ENCODE measurements around the gene P2RY2.

P2RY2 gene

GRCh38 chr11:73177380-73177777 lies 40.7 kb upstream of the P2RY2 start:
- peak overlapping the region; percentile 46 for H3K9ac ChIP-seq (ENCODE audit: low read length)
- no peaks in the 10 kb centered on the region for H3K36me3 ChIP-seq (ENCODE audit: control insufficient read depth, insufficient read depth, low read length, severe bottlenecking)
- no peaks in the 10 kb centered on the region for H3K9me3 ChIP-seq (ENCODE audit: control insufficient read depth, low read length)
- no peak overlapping the region for H3K4me3 ChIP-seq (ENCODE audit: low read length)
- no peak for DNase-seq (ENCODE audit: low read depth)
- no peaks in the 10 kb centered on the region for H3K27me3 ChIP-seq (replicated peaks; ENCODE audit: control insufficient read depth, insufficient read depth, low read length)
- peaks cover 4% of the 10 kb centered on the region for H3K4me1 ChIP-seq (ENCODE audit: control insufficient read depth, insufficient read depth, low read length)

DNA sequence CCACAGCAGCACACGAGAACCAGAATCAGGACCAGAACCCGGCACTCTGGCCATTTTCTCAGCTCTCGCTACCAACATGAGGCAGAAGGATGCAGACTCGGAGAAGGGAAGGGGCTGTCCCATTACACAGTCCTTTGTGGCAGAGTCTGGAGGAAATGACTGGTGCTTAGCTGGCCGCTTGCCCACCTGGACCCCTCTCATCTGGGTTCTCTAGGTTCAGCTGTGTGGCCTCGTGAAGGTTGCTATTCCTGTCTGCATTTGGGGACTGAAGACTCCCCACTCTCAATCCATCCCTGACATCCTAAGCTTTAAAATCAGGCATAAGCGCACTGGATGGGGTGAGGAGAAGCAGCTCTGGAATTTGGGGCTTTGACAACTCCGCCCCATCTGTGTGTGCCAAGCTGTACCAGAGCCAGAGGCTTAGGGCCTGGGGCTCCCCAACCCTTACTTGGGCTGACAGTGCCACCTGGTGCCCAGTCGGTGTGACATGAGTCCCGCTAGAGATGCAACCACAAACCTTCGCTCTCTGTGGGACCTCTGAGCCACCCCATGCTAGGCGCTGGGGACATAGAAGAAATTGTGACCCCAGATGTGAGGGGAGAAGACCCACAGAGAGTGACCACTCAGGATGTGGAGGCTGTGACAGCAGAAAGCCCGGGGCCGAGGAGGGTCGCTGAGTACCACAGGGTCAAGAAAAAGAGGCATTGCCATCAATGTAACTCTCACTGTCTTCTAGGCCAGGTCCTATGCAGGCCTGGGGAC lies 40.1 kb upstream of the P2RY2 start:
- H3K9me3 ChIP-seq (ENCODE audit: control insufficient read depth, low read length): no peaks in the 10 kb centered on the region
- no peaks in the 10 kb centered on the region for H3K27me3 ChIP-seq (replicated peaks; ENCODE audit: control insufficient read depth, insufficient read depth, low read length)
- no peaks in the 10 kb centered on the region for H3K36me3 ChIP-seq (ENCODE audit: control insufficient read depth, insufficient read depth, low read length, severe bottlenecking)
- peak overlapping the region; percentile 46 for H3K9ac ChIP-seq (ENCODE audit: low read length)
- peaks cover 4% of the 10 kb centered on the region for H3K4me1 ChIP-seq (ENCODE audit: control insufficient read depth, insufficient read depth, low read length)
- no peak overlapping the region for H3K4me3 ChIP-seq (ENCODE audit: low read length)
- peak; percentile 92 for DNase-seq (ENCODE audit: low read depth)

DNA sequence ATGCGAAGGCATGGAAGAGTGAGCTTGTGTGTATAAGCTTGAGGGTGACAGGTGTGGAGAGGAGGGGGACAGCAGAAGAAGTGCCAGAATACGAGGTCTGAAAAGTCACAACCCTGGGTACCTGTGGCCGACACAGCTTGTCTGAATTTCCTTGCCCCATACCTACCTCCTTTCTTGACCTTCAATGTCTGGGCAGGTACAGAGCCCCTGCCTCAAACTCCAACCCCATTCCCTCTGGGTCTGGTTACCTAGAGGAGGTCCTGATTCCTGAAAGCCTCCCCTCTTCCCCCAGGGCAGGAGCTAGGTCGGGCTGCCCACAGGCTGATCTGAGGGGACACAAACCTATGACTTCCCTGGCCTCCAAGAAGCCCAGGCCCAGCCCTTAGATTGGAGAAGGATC lies 39.4 kb upstream of the P2RY2 start:
- Histone ChIP-seq H3K27me3 (replicated peaks; ENCODE audit: control insufficient read depth, insufficient read depth, low read length) (no peaks in the 10 kb centered on the region), H3K9ac (ENCODE audit: low read length) (no peak overlapping the region), H3K36me3 (ENCODE audit: control insufficient read depth, insufficient read depth, low read length, severe bottlenecking) (no peaks in the 10 kb centered on the region), H3K9me3 (ENCODE audit: control insufficient read depth, low read length) (no peaks in the 10 kb centered on the region), H3K4me3 (ENCODE audit: low read length) (no peak overlapping the region), H3K4me1 (ENCODE audit: control insufficient read depth, insufficient read depth, low read length) (peaks cover 4% of the 10 kb centered on the region)
- DNase-seq (ENCODE audit: low read depth): no peak

DNA sequence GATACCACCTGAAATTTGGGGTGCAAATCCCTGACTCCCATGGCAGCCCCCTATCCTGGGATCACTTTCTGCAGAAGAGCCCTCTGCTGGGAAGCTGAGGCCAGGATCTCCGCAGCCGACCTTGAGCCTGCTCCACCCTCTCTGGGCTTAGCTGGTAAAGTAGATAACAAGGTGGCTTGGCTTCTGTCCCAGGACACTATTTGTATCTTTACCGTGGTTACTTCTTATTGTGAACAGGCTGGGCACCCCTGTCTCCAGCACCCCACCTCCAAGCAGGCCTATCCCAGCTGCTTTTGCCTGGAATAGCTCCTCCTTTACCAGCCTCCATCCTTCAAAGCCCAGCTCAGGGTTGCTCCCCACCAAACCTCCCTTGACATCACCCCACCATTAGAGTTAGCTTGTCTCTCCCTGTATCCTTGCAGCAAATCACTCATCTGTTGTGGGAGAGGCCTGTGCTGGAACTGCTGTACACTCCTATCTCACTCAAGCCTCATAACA lies 35.2 kb upstream of the P2RY2 start:
- no peak overlapping the region for H3K9ac ChIP-seq (ENCODE audit: low read length)
- no peaks in the 10 kb centered on the region for H3K27me3 ChIP-seq (replicated peaks; ENCODE audit: control insufficient read depth, insufficient read depth, low read length)
- DNase-seq (ENCODE audit: low read depth): no peak
- H3K4me3 ChIP-seq (ENCODE audit: low read length): no peak overlapping the region
- H3K36me3 ChIP-seq (ENCODE audit: control insufficient read depth, insufficient read depth, low read length, severe bottlenecking): no peaks in the 10 kb centered on the region
- no peaks in the 10 kb centered on the region for H3K9me3 ChIP-seq (ENCODE audit: control insufficient read depth, low read length)
- peaks cover 12% of the 10 kb centered on the region for H3K4me1 ChIP-seq (ENCODE audit: control insufficient read depth, insufficient read depth, low read length)

- Histone ChIP-seq H3K4me1 (ENCODE audit: control insufficient read depth, insufficient read depth, low read length) (peaks cover 11% of the 10 kb centered on the region), H3K9me3 (ENCODE audit: control insufficient read depth, low read length) (no peaks in the 10 kb centered on the region), H3K36me3 (ENCODE audit: control insufficient read depth, insufficient read depth, low read length, severe bottlenecking) (no peaks in the 10 kb centered on the region), H3K9ac (ENCODE audit: low read length) (no peak overlapping the region), H3K4me3 (ENCODE audit: low read length) (no peak overlapping the region), H3K27me3 (replicated peaks; ENCODE audit: control insufficient read depth, insufficient read depth, low read length) (no peaks in the 10 kb centered on the region)
- peak; percentile 83 for DNase-seq (ENCODE audit: low read depth)
Measured at GRCh38 chr11:73184953-73185671, 33.0 kb upstream of the P2RY2 start.

DNA sequence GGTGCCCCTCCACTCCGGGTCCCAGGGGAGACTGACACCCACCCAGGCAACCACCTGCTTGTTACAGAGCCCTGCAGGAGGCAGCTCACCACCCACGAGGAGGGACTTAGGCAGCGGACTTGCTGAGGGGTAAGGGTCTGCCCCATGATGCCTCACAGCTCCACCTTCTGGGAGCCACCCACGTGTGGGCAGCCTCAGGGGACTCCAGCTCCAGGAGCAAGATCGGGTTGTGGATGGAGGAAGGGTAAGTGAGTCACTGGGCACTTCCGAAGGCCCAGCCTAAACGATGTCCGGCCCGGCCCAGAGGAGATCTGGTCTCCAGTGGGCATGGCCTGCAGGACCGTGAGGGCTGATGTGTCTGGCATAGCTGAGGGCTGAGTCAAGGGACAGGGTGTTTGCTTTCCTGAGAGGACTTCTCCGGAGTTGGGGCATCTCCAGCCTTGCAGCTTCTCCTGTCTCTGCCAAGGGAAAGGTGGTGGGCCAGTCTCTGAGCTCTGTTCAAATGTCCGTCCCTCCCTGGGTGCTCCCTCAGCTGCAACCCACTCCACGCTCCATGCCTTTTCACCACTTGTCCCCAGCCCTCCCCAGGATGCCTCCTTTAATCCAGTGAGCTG lies 32.3 kb upstream of the P2RY2 start:
- Histone ChIP-seq H3K27me3 (replicated peaks; ENCODE audit: control insufficient read depth, insufficient read depth, low read length) (no peaks in the 10 kb centered on the region), H3K36me3 (ENCODE audit: control insufficient read depth, insufficient read depth, low read length, severe bottlenecking) (no peaks in the 10 kb centered on the region), H3K4me3 (ENCODE audit: low read length) (no peak overlapping the region), H3K9me3 (ENCODE audit: control insufficient read depth, low read length) (no peaks in the 10 kb centered on the region), H3K9ac (ENCODE audit: low read length) (no peak overlapping the region), H3K4me1 (ENCODE audit: control insufficient read depth, insufficient read depth, low read length) (peaks cover 11% of the 10 kb centered on the region)
- peak; percentile 82 for DNase-seq (ENCODE audit: low read depth)

GRCh38 chr11:73186294-73186850 lies 31.7 kb upstream of the P2RY2 start:
- no peaks in the 10 kb centered on the region for H3K36me3 ChIP-seq (ENCODE audit: control insufficient read depth, insufficient read depth, low read length, severe bottlenecking)
- H3K4me1 ChIP-seq (ENCODE audit: control insufficient read depth, insufficient read depth, low read length): peaks cover 11% of the 10 kb centered on the region
- no peak overlapping the region for H3K4me3 ChIP-seq (ENCODE audit: low read length)
- no peak overlapping the region for H3K9ac ChIP-seq (ENCODE audit: low read length)
- H3K9me3 ChIP-seq (ENCODE audit: control insufficient read depth, low read length): no peaks in the 10 kb centered on the region
- H3K27me3 ChIP-seq (replicated peaks; ENCODE audit: control insufficient read depth, insufficient read depth, low read length): no peaks in the 10 kb centered on the region
- no peak for DNase-seq (ENCODE audit: low read depth)

DNA sequence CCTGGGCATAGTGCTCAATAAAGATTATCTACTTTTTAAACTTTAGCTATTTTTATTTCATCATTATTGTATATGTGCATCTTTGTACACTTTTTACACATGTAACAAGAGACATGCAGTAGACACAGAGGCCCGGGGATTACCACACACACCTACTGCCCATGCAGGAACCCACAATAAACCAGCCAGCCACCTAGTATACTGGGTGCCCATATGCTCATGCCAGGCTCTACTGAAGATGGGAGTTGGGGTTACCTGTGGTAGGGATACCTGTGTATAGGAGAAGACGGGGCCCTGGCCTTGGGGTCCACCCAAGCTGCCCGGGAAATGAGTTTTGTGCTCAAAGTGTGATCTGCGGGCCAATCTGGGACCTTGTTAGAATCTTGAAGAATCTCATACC lies 31.2 kb upstream of the P2RY2 start:
- no peaks in the 10 kb centered on the region for H3K27me3 ChIP-seq (replicated peaks; ENCODE audit: control insufficient read depth, insufficient read depth, low read length)
- no peaks in the 10 kb centered on the region for H3K9me3 ChIP-seq (ENCODE audit: control insufficient read depth, low read length)
- H3K4me3 ChIP-seq (ENCODE audit: low read length): no peak overlapping the region
- DNase-seq (ENCODE audit: low read depth): no peak
- H3K4me1 ChIP-seq (ENCODE audit: control insufficient read depth, insufficient read depth, low read length): peaks cover 11% of the 10 kb centered on the region
- no peak overlapping the region for H3K9ac ChIP-seq (ENCODE audit: low read length)
- H3K36me3 ChIP-seq (ENCODE audit: control insufficient read depth, insufficient read depth, low read length, severe bottlenecking): no peaks in the 10 kb centered on the region

DNA sequence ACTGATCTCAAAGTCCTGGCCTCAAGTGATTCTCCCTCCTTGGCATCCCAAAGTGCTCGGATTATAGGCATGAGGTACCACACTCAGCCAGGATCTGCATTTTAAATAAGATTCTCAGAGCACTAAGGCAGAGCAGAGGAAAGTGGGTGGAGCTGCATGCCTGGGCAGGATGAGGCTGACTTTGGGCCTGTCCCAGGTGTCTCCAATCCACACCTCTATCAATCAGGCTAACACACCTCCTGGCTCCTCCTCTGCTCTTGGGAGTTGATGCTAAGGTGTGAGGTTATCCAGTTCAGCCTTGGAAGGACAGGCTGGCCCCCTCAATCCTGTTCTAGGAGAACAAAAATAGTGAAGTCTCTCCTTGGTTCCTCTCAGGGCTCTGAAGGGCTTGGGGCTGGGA lies 30.2 kb upstream of the P2RY2 start:
- no peak for DNase-seq (ENCODE audit: low read depth)
- Histone ChIP-seq H3K4me3 (ENCODE audit: low read length) (no peak overlapping the region), H3K36me3 (ENCODE audit: control insufficient read depth, insufficient read depth, low read length, severe bottlenecking) (no peaks in the 10 kb centered on the region), H3K9ac (ENCODE audit: low read length) (no peak overlapping the region), H3K27me3 (replicated peaks; ENCODE audit: control insufficient read depth, insufficient read depth, low read length) (no peaks in the 10 kb centered on the region), H3K9me3 (ENCODE audit: control insufficient read depth, low read length) (no peaks in the 10 kb centered on the region), H3K4me1 (ENCODE audit: control insufficient read depth, insufficient read depth, low read length) (peaks cover 11% of the 10 kb centered on the region)

DNA sequence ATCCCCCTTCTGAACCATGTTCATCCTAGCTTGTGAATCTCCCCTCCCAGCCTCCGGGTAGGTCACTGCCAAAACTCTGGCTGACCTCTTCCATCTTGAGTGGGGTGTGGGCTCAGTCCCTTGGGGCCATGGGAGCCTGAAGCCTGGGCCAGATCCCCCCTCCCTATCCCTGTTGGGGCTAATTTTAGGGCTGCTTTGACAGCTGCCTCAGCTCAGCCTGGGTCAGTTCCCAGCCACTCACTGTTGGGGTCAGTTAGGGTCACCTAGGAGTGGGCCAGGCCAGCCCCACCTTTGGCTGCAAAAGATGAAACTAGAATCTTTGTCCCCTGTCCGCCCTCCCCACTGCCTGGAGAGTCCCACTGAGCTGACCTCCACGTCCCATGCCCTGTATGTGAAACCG lies 29.8 kb upstream of the P2RY2 start:
- Histone ChIP-seq H3K9ac (ENCODE audit: low read length) (no peak overlapping the region), H3K36me3 (ENCODE audit: control insufficient read depth, insufficient read depth, low read length, severe bottlenecking) (no peaks in the 10 kb centered on the region), H3K27me3 (replicated peaks; ENCODE audit: control insufficient read depth, insufficient read depth, low read length) (no peaks in the 10 kb centered on the region), H3K9me3 (ENCODE audit: control insufficient read depth, low read length) (no peaks in the 10 kb centered on the region), H3K4me1 (ENCODE audit: control insufficient read depth, insufficient read depth, low read length) (peaks cover 11% of the 10 kb centered on the region), H3K4me3 (ENCODE audit: low read length) (no peak overlapping the region)
- DNase-seq (ENCODE audit: low read depth): no peak

GRCh38 chr11:73189315-73189714 lies 28.8 kb upstream of the P2RY2 start:
- Histone ChIP-seq H3K9ac (ENCODE audit: low read length) (no peak overlapping the region), H3K27me3 (replicated peaks; ENCODE audit: control insufficient read depth, insufficient read depth, low read length) (no peaks in the 10 kb centered on the region), H3K9me3 (ENCODE audit: control insufficient read depth, low read length) (no peaks in the 10 kb centered on the region), H3K4me3 (ENCODE audit: low read length) (no peak overlapping the region), H3K36me3 (ENCODE audit: control insufficient read depth, insufficient read depth, low read length, severe bottlenecking) (no peaks in the 10 kb centered on the region), H3K4me1 (ENCODE audit: control insufficient read depth, insufficient read depth, low read length) (peaks cover 11% of the 10 kb centered on the region)
- no peak for DNase-seq (ENCODE audit: low read depth)
